GM21515 (cell line): Measurements from ENCODE around the gene FBXO46.
"Not testable (repeated sequence)": the region's sequence is repeated elsewhere in the genome, so short reads cannot be mapped to it uniquely, and the experiment has no call there.

Source experiments
- ATAC-seq: cut with Tn5 transposase; IDR thresholded peaks from one replicate; pipeline ENCODE4 v1.9.1; 2021; ENCODE audit not compliant: unreplicated experiment

The FBXO46 gene

DNA sequence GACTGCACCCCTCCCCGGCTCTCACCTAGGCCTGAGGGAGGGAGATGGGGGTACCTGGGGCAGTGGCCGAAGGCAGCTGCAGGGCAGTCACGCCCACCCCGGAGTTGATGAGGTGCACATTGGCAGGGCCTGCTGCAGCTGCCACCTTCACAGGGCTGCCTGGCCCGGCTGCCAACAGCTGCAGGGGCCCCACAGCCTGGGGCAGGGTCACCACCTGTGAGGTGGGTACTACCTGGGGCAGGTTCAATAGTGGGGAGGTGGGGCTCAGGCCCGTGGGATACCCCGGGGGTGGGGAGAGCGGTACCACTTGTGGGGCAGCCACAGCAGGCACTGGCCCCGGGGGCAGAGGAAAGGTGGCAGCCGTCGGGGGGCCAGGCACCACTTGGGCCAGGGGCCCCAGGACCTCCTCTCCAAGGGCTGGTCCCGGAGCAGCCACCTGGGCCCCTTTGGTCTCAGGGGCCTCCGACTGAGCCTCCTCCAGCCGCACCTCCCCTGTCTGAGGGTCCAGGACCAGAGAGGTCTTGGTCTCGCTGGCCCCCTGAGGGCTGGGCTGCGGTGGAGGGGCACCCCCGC is 35.7 kb upstream of the FBXO46 start:
- ATAC-seq, result no peak

DNA sequence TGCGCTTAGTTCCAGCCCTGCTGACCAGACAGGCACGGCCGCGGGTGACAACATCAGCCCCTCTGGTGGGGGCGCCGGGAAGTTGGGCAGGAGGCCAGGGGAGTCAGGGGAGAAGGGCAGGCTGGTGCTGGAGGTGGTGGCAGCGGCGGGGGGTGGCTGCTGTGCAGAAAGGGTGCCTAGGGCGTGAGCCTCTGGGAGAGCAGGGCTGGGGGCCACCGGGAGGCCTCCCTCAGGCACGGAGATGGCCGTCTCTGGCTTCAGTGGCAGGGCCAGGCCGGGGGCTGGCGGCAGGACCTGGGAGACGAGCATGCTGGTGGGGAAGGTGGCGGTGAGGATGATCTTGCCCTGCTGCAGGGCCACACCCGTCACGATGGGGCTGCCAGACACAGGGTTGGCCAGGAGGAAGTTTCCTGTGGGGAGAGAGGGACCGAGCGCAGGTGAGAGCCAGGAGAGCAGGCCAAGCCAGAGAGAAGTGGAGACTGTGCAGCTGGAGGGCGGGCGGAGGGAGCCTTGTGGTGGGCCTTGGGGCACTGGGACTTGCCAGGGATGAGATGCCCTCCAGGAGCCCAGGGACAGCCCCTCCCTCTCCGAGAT is 35.1 kb upstream of the FBXO46 start:
- ATAC-seq, result no peak

DNA sequence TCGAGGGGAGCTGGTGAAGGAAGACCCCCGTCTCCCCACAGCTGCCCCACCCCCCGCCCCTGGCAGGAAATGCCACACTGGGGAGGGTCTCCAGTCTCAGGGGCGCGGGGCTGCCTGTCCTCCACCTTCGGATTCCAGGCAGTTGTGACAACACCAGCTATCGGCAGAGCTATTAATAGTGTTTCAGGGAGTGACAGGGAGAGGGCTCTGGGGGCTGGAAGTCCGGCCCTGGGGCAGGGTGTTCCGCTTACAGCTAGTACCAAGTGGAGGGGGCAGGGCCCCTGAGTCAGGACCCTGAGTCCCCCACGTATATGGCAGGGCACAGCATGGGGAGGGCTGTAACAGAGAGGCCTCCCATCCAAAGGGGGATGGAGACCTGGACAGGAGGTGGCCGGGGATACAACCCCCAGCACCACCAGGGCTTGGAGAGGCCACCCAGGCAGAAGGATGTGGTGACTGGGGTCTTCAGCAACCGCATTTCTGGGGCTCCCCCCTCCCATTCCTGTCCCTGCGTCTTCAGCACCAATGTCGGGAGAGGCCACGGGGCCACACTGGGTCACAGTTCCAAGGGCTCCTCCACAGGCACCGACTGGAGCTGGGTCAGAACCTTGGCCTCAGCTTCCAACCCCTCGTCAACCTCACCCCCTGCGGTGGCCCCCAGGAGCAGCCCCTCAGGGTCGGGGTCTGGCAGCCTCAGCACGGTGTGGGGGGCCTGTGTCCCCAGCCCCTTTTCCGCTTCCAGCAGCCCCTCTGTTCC is 34.4 kb upstream of the FBXO46 start:
- no peak for ATAC-seq

DNA sequence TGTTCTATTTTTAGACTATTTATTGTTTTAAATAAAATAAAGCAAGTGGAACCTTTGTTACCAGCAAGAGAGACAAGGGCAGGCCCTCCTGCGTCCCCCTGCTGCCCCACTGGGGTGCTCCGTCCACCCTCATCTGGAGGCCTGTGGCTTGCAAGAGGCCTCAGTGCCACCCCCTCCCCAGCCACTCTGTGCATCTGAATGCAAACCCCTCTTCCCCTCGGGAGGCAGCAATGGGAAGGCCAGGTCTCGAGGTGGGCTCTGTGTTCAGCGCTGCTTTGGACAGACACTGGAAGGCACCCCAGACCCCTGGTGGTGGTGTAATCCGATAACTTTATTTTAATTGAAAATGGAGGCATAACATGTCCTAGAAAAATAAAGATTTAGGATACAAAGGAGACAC is 33.8 kb upstream of the FBXO46 start:
- no peak for ATAC-seq

DNA sequence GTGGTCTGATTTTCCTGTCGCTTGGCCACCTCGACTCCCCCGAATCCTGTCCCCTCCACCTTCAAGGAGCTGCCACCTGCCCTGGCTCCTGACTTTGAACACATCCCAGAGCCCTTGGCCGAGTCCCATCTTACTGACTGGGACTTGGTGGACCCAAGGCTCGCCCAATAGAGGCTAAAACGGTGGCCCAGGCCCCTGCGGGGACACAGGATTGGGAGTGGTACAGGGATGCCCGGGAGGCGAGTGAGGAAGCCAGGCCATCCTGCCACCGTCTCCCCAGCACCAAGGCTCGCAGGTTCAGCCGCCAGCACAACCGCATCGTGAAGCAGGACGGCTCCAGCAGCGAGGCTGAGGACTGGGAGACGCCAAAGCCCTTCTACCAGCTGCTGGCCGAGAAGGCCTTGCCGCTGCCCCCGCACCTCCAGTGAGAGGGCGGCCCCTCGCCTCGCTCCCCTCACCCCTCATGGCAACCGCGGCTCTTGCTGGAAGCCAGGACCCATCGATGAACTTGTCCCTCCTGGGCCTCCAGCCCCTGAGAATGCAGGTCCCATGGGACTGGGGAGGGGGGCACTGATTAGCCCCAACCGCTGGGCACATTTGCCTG is 33.1 kb upstream of the FBXO46 start:
- no peak for ATAC-seq

DNA sequence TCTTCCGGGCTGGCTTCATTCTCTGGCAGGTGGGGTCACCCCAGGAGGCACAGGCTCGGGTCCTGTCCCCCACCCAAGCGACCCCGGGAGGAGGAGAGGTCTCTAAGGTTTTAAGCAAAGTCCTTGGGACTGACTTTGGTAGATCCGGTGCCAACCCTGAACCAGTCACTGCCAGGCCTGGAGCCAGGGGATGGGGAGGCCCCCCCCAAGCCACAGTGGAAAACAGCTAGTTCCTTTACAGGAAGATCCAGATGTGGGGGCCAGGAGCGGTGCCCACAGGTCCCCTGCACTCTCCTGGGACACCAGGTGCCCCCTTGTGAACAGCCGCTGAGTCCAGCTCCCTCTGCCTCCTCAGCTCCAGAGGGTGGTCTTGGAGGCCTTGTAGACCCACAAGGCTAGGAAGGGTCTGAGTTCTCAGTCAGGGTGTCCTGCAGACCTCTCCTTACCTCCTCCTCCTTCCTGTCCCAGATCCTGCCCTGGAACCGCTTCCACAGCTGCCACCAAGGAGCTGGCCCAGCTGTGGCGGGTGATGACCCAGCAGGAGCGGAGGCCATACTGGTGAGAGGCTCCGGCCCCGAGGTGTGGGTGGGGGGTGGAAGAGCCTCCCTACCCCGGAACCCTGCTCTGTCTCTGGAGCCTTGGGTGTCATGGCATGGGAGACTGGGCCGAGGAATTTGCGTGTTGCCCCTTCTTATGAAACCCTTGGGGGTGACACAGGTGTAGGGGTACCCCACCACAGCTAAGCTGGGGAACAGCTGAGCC is 32.4 kb upstream of the FBXO46 start:
- no peak for ATAC-seq

DNA sequence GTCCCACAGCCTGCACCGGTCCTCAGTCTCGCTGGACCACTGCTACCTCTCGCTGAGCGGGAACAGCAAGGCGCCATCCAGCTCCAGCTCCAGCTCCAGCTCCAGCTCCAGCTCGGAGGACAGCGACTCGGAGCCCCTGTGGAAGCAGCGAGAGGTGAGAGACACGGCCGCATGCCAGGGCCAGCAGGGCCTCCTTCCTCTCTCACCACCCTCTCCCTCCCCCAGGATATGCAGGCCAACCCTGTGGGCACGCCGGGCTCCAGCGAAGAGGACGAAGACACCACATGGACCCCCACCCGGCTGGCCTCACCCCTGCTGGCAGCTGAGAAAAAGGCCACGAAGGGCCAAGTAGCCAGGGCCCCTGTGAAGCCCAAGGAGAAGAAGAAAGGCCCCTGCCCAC is 31.0 kb upstream of the FBXO46 start:
- ATAC-seq, result no peak

DNA sequence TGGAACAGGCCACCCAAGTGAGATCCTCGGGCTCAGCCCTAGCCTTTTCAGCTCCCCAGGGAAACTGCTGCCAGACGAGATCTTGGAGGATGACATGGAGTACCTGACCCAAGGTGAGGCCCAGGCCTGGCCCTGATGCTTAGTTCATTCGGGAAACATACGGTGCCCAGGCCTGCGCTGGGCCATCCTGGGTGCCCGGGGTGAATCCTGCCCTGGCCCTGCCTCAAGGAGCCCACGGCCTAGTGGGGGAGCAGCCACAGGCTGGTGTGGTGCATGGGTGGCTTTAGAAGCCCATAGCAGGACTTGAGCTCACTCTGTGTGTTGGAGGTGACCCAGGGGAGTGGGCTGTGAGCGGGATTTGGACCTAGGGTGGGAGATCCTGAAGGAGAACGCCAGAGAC is 28.2 kb upstream of the FBXO46 start:
- ATAC-seq, result no peak

DNA sequence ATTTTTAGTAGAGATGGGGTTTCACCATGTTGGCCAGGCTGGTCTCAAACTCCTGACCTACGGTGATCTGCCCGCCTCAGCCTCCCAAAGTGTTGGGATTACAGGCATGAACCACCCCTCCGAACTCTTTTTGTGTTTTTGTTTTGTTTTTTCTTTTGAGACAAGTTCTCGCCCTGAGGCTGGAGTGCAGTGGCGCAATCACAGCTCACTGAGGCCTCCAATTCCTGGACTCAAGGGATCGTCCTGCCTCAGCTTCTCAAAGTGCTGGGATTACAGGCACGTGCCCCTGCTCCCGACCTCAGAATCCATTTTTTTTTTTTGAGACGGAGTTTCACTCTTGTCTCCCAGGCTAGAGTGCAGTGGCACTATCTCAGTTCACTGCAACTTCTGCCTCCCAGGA is 27.0 kb upstream of the FBXO46 start:
- no peak for ATAC-seq

DNA sequence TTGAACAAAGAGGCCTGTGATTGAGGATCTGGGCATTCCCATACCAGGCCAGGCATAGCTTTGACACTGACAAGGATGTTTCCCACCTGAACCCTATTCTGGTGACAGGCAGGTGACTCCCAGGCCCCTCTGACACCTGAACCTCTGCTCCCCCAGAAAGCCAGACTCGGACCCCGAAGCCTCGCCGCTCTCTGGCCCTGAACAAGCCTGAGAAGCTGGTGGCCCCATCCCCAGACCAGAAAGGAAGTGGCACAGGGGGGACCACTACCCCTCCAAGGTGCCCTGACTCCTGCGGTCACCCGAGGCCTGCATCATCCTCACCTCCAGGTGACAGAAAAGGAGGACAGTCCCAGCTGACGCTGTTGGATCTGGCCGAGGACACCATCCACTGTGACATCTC is 23.6 kb upstream of the FBXO46 start:
- no peak for ATAC-seq

DNA sequence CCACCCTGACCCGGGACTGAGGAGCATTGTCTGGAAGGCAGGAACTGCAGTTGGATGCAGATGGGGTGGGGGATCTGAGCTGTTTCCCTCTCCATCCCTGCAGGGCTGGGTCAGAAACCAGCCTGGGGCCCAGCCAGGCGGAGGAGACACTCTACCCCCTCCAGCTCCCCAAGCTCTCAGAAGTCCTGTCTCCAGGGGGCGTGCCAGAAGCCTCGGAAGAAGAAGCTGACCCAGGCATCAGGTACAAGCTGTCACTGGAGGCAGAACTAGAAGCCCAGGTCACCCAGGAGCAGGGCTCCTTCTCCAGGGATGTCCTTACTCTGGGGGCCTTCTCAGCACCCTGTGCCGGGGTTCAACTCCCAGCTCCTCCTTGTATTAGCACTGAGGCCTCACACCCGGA is 22.9 kb upstream of the FBXO46 start:
- no peak for ATAC-seq

DNA sequence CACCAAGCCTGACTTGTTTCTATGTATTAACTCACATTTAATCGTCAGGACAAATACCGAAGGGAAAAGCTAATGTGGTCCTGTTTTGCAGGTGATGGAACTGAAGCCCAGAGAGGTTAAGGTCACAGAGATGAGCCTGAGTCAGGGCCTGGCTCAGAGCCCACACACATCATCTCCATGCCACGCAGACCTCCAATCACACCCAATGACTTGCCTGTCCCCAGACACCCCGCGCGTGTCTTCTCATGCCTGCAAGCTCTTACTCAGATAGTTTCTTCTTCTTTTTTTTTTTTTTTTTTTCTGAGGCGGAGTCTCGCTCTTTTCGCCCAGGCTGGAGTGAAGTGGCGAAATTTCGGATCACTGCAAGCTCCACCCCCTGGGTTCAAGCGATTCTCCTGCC is 21.9 kb upstream of the FBXO46 start:
- ATAC-seq, result no peak

DNA sequence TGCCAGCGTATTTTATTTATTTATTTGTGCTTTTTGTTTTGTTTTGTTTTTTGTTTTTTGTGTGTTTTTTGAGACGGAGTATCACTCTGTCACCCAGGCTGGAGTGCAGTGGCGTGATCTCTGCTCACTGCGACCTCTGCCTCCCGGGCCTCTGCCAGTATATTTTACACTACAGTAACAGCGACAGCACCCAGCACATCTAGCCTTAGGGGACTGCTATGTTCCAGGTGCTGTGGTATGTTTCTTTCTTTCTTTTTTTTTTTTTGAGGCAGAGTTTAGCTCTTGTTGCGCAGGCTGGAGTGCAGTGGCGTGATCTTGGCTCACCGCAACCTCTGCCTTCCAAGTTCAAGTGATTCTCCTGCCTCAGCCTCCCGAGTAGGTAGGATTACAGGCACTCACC is 20.8 kb upstream of the FBXO46 start:
- ATAC-seq, result not testable (repeated sequence)

DNA sequence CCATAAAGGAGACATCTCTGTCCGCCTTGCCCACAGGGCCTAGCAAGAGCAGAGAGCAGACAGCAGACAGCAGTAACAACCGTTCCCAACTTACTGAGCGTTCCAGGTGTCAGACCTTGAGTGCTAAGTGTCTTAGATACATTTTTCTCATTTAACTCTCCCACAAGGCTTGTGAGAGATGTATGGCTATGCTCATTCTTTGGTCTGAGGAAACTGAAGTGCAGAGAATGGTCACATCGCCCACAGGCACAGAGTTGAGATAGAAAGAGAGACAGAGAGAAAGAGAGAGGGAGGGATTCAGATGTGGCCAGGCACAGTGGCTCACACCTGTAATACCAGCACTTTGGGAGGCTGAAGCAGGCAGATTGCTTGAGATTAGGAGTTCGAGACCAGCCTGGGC is 16.8 kb upstream of the FBXO46 start:
- ATAC-seq, result no peak

DNA sequence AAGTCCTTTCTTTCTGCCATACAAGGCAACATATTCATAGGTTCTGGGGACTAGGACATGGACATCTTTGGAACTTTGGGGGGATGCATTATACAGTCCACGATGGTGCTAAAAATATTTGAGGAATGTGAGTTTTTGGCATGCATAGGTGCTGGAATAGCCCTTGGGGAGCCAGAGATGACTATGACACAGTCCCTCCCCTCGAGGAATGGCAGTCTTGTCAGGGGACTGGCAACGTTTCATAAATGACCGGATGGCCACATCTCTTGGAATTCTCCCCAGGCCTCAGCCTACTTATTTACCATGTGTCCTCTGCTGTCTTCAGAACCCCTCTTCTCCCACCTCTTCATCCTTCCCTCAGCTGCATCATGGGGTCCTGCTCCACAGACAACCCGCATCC is 16.2 kb upstream of the FBXO46 start:
- ATAC-seq, result no peak

DNA sequence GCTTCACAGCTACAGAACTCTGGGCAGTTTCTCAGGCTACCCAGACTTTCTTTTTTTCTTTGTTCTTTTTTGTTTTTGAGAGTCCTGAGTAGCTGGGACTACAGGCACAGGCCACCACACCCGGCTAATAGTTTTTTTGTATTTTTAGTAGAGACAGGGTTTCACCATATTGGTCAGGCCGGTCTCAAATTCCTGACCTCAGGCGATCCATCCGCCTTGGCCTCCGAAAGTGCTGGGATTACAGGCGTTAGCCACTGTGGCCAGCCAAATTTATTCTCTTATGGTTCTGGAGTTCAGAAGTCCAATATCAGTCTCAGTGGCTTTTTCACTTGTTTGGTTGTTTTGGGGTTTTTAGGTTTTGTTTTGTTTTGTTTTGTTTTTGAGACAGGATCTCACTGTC is 14.9 kb upstream of the FBXO46 start:
- no peak for ATAC-seq

DNA sequence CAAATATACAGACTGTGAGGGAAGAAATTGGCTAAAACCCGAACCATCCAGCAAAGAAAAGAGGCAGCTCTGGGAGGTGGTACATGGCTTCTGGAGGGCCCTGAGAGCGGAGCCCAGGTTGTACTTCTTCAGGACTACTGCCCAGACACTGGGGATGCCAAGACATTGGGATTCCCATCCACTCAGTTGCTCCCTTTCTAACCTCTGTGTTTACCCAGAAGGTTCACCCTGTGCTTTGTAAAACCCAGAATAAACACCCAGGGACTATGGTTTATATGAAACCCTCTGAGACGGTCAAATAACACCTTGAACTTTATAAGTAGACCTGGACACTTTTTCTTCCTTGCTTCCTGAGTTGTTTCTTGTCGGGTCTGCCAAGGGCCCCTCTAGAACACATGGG is 12.3 kb upstream of the FBXO46 start:
- ATAC-seq, result no peak

DNA sequence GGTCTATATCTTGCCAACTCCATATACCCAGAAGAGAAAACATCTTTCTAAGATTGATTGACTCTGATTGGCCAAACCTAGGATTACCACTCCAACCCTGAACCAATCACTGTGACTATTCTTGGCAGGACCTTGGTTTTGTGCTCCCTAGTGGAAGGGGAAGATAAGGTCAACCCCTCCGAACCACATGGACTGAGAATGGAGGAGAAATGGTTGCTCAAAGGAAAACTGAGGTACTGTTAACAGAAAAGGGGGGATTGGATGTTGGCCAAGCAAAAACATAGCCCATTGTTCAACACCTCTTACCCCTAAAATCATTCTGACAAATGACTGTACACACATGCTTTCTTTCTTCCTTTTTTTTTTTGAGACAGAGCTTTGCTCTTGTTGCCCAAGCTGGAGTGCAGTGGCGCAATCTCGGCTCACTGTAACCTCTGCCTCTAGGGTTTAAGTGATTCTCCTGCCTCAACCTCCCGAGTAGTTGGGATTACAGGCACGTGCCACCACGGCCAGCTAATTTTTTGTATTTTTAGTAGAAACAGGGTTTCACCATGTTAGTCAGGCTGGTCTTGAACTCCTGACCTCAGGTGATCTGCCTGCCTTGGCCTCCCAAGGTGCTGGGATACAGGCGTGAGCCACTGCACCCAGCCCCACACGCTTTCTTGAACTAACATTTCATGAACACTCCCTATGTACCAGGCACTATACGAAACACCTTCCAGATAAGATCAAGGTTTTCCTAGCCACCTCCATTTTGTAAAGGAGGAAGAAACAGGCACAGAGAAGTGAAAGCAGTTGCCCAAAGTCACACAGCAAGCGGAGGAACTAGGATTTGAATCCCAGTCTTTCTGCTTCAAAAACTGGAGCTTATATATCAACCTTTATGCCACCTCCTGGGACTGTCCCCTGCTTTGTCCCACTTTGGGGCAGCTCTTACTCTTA is 9.1 kb upstream of the FBXO46 start:
- ATAC-seq, result no peak

DNA sequence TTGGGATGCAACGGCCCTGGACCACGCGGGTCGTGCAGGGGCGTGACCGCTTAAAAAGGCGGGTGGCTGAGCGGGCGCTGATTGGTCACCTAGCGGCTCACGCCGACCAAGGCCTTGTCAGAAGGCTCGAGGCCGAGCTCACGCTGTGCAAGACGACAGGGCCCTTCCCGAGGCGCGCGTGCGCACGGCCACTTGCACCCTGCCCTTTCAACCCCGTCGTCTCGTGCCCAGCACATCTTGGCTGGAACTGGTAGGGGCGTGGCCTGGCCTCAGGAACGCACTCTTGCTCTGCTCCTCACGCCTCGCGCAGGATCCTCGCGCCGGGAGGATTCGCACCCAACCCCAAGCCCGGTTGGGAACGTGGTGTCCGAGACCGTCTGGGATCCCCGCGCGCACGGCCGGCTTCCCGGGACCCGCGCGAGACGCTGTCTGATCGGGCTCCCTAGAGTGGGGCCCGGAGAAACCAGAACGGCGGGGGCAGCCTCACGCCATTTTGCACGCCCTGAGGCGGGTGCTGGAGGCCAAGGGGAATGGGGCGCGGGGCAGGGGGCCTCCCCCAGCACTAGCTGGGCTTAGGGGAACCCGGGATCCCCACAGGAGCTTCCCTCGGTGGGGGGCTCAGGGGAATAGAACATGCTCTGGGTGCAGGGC is 2.6 kb upstream of the FBXO46 start, which contains the start of gene MEIOSIN:
Gene MEIOSIN (plus strand): TSS at position 280 of the 651 bp plus-strand sequence. CDS start 1,938 bp downstream, outside the sequence.
- ATAC-seq, result no peak

DNA sequence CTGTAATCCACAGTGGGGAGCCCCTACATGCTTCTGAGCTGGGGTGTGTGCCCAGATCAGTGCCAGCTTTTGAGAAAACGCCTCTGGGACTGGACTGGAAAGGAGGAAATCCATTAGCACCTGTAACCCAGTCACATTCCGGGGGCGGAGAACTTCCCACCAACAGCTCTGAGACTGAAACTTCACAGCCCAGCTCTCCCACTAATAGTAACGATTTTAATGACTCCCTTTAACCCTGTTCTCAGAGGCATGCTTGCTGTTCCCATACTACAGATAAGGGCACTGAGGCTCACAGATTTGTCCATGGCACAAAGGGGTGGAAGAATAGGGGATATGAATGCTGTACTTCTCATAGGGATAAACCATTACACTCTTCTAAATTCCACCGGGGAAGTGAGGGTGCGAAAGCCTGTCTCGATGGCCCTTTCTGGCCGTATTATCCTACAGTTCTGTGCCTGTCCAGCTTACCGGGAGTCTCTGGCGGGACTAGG is 851 bp downstream of the FBXO46 start:
- ATAC-seq, result no peak
